ENCODE data around the gene CREM. TPM values are rescaled to one million over a fixed set of nuclear protein-coding genes. Genes with fewer than 3 reads are reported as not detected.

CREM gene
- total RNA-seq, 2 experiments from 2014 or later: 160 to 164 TPM

DNA sequence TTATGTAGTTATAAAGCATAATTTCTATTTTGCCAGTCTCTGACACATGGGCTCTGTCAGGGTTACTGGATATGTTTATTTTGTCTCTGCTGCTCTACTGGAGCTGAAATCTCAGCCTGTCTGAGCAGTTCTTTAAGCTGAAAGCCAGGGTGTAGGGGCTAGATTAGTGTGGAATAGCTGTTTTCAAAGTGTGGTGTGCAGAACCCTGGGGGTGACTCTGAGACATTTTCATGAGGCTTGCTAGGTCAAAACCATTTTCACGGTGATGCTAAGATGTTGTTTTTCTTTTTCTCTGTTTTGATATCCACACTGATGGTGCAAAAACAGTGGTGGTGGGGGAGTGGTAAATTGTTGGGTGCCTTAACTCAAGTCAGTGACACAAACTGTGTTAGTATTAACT lies 45.5 kb downstream of the CREM start:
- peaks cover 5% of the 10 kb centered on the region for H3K36me3 Mint-ChIP-seq
- H3K27ac Mint-ChIP-seq: no peak overlapping the region
- H3K9me3 Mint-ChIP-seq: peaks cover 9% of the 10 kb centered on the region
- H3K4me3 Mint-ChIP-seq: no peak overlapping the region
- ChIA-PET POLR2A (interaction anchor here (0.7 to 1.9 kb wide), 2 partner anchors 22 to 24 kb away, joined by 3 to 7 read pairs; no protein-coding TSS in a partner anchor), CTCF (interaction anchor here (1.0 to 2.1 kb wide), 2 partner anchors 13 to 24 kb away, joined by 3 to 6 read pairs; no protein-coding TSS in a partner anchor)
- no peak for DNase-seq
- peaks cover 9% of the 10 kb centered on the region for H3K4me1 Mint-ChIP-seq (ENCODE audit: low read depth)
- no peaks in the 10 kb centered on the region for H3K27me3 Mint-ChIP-seq
- intact Hi-C loops (cut with micrococcal nuclease): no loop called here

DNA sequence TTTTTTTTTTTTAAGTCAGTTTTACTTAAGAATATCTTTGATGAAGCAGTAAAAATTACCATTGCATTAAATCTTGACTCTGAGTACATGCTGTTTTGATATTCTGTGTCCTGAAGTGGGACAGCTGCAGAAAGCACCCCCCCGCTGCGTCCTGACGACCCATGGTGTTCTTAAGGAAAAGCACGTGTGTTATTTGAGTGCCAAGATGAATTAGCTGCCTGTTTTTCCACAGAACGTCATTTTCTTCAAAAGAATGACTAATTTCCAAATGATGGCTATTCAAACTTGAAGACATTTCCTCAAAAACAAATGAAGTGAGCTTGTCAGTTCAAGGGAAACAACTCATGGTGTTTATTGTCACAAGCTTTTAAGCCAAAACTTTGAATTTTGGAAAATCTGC lies 45.9 kb downstream of the CREM start:
- ChIA-PET CTCF (interaction anchor here (1.7 to 2.1 kb wide), 2 partner anchors 23 kb away, joined by 6 read pairs; no protein-coding TSS in a partner anchor), POLR2A (interaction anchor here (1.9 kb wide), 1 partner anchor 23 kb away, joined by 7 read pairs; no protein-coding TSS in a partner anchor)
- no peak for DNase-seq
- Mint-ChIP-seq H3K4me3 (no peak overlapping the region), H3K27ac (no peak overlapping the region), H3K4me1 (ENCODE audit: low read depth) (peaks cover 9% of the 10 kb centered on the region), H3K9me3 (peaks cover 7% of the 10 kb centered on the region), H3K36me3 (peaks cover 5% of the 10 kb centered on the region), H3K27me3 (no peaks in the 10 kb centered on the region)
- intact Hi-C loops (cut with micrococcal nuclease): no loop called here

DNA sequence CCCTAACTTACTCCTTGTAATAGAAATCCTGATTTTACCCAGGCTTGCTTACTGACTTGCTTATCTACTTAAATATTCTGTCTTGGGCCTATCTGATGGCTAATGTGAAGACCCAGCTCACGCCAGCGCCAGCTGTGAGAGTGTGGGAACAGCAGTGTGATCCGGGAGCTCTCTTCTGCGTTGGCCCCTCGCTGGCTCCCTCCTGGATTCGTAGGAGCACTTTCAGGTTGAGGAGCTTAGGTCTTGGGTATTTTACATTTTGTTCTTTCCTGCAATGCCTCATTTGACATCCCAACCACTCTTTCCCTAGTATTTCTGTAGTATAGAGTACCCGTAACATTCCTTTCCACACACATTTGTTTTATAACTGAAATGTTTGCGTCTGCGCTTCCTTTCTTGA lies 51.7 kb downstream of the CREM start:
- H3K36me3 Mint-ChIP-seq: peaks cover 9% of the 10 kb centered on the region
- H3K9me3 Mint-ChIP-seq: no peaks in the 10 kb centered on the region
- H3K27me3 Mint-ChIP-seq: no peaks in the 10 kb centered on the region
- ChIA-PET POLR2A (no interaction called here), CTCF (interaction anchor here (0.6 kb wide), 1 partner anchor 18 kb away, joined by 3 read pairs; no protein-coding TSS in a partner anchor)
- no peaks in the 10 kb centered on the region for H3K4me1 Mint-ChIP-seq (ENCODE audit: low read depth)
- no peak for DNase-seq
- no peak overlapping the region for H3K27ac Mint-ChIP-seq
- no peak overlapping the region for H3K4me3 Mint-ChIP-seq
- intact Hi-C loops (cut with micrococcal nuclease): no loop called here

DNA sequence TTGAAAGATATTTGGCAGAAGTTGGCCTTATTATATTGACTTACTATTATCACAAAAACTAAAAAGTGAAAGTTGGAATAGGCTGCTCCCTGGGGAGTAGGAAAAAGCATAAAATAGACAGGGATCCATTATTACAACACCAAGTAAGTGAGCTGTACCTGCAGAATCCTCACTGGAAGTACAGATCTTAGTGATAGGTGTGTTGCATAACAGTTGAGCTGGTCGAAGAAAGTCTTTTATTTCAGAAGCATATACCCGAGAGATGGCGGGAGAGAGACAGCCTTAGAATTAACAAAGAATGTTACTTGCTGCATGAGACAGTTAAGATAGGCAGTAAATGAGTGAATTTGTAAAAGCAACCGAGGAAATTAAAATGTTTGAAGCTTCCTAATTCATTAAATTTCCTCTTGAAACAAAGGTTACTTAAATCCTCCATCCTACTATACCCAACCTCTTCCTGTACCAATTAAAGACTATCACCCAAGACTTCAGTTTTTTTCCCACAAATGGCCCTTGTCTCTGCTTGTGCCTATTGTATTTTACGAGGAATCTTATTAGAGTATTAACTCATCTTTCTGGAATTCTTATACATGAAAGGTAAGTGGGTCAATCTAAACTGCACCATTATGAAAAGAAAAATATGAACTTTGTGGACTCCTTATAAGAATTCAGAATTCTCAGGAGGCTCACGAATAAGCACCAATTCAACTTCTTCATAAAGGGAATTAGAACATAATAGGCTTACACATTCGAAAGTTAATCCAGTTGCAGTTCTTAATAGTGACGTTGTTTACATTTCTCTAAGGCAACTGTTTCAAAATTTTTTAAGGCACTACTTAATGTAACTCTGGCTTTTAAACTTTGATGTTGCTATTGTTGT lies 56.2 kb downstream of the CREM start:
- Mint-ChIP-seq H3K36me3 (peaks cover 9% of the 10 kb centered on the region), H3K27me3 (no peaks in the 10 kb centered on the region), H3K4me1 (ENCODE audit: low read depth) (peaks cover 4% of the 10 kb centered on the region), H3K27ac (no peak overlapping the region), H3K9me3 (no peaks in the 10 kb centered on the region), H3K4me3 (no peak overlapping the region)
- POLR2A ChIA-PET: no interaction called here
- CTCF ChIA-PET: interaction anchor here (1.0 to 4.5 kb wide), 3 partner anchors 13 to 33 kb away, joined by 3 to 20 read pairs (median 3); no protein-coding TSS in a partner anchor
- intact Hi-C loops (cut with micrococcal nuclease): no loop called here
- no peak for DNase-seq

DNA sequence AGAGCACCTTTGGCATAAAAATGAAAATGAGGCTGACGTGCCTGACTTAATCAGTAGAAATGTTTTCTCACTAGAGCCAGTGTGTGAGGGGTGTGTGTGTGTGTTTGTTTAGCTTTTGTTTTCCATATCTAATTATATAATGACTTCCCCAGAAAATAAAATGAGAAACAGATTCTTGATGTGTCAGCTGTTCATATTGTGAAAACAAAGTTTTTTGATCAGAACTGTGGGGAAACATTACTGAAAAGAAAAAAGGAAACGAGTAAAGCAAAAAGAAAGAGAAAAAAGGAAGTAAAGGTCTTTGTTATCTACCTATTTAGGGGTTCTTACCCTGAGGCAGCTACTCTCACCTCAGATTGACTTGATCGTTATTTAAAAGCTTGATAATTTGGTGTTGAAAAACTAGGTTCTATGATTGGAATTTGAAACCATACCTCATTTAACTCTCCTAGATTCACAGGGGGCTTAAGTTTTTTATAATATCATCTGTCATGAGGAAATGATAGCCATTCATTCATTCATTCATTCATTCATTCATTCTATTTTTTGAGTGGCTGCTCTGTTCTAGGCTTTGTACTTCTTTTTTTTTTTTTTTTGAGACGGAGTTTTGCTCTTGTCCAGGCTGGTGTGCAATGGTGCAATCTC lies 58.0 kb downstream of the CREM start:
- intact Hi-C loops (cut with micrococcal nuclease): no loop called here
- CTCF ChIA-PET: interaction anchor here (1.0 to 1.2 kb wide), 2 partner anchors 31 to 58 kb away, joined by 3 to 4 read pairs; partner anchors contain the start of gene CREM
- DNase-seq: no peak
- Mint-ChIP-seq H3K4me3 (no peak overlapping the region), H3K27ac (no peak overlapping the region), H3K4me1 (ENCODE audit: low read depth) (peaks cover 4% of the 10 kb centered on the region), H3K27me3 (no peaks in the 10 kb centered on the region), H3K36me3 (peaks cover 7% of the 10 kb centered on the region), H3K9me3 (no peaks in the 10 kb centered on the region)
- POLR2A ChIA-PET: no interaction called here

DNA sequence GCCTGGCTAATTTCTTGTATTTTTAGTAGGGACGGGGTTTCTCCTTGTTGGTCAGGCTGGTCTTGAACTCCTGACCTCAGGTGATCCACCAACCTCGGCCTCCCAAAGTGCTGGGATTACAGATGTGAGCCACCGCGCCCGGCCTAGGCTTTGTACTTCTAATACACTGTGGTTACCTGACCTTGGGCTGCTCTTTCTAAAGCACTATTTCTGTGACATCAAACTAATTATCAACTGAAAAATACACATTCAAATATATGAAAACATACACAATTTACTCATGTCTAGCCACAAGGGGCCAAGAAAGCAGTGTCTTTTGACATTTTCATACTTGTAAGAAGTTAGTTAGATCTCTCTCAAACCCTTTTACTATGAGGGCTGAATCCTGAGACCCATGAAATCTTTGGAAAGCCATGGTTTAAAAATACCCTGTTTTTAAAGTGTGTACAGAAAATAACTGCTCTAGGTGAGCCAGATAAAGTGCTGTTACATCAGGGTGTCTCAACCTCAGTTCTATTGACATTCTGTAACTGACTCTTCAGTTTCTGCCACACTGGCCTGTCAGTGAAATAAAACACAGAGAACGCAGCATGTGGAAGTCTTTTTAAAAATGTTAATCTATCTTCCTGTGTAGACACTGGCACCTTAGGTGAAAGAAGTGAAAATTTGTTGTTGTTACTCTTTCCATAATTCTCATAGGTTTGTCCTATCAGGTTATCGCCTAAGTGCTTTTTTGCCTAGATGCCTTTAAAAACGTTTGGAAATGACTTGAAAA lies 58.8 kb downstream of the CREM start:
- no peak overlapping the region for H3K27ac Mint-ChIP-seq
- CTCF ChIA-PET: interaction anchor here (0.9 to 1.9 kb wide), 3 partner anchors 10 to 32 kb away, joined by 3 to 6 read pairs (median 3); no protein-coding TSS in a partner anchor

DNA sequence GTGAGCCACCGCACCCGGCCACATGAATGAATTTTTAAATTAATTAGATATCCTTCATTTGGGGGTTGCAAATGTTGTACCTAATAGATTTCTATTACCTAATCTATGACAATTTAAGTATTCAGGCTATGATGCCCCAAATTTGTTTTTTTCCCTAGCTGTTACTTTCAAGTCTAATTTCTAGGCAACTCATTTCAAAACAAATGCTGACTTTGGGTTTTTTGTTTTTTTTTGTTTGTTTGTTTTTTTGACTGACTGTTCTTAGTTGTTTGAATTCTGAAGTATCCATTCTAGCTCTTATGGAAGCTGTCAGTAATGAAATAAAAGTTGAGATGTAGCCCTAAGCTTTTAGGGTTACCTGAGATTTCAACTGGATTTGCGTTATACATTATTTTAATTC lies 62.3 kb downstream of the CREM start:
- ChIA-PET CTCF (no interaction called here), POLR2A (interaction anchor here (0.7 kb wide), 1 partner anchor 115 kb away, joined by 4 read pairs; no protein-coding TSS in a partner anchor)
- H3K4me1 Mint-ChIP-seq (ENCODE audit: low read depth): peaks cover 20% of the 10 kb centered on the region
- no peaks in the 10 kb centered on the region for H3K9me3 Mint-ChIP-seq
- H3K4me3 Mint-ChIP-seq: no peak overlapping the region
- intact Hi-C loops (cut with micrococcal nuclease): no loop called here
- no peak for DNase-seq
- no peak overlapping the region for H3K27ac Mint-ChIP-seq
- no peaks in the 10 kb centered on the region for H3K27me3 Mint-ChIP-seq
- H3K36me3 Mint-ChIP-seq: peaks cover 4% of the 10 kb centered on the region

More for the DNA sequence above, 58.8 kb downstream of the CREM start:
- Mint-ChIP-seq H3K4me3 (no peak overlapping the region), H3K27me3 (no peaks in the 10 kb centered on the region), H3K9me3 (no peaks in the 10 kb centered on the region), H3K36me3 (peaks cover 7% of the 10 kb centered on the region), H3K4me1 (ENCODE audit: low read depth) (peaks cover 4% of the 10 kb centered on the region)
- POLR2A ChIA-PET: no interaction called here
- intact Hi-C loops (cut with micrococcal nuclease): no loop called here
- DNase-seq: no peak

DNA sequence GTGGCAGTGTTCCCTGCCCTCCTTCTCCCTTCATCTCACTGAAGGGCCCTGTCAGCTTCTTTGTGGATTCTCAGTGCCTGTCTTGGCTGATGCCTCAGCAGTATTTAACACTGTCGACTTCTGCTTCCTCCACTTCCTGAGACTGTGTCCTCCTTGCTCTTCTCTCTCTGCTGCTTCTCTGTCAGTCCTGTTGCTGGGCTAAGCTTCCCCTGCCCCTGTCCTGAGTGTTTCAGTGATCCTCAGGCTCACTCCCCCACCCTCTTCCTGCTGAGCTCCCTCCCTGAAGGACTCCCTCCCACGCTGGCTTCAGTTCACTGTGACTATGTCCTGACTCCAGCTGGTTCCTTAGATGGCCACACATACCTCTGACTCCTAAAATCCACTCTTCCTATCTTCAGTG lies 64.9 kb downstream of the CREM start:
- H3K9me3 Mint-ChIP-seq: no peaks in the 10 kb centered on the region
- H3K4me1 Mint-ChIP-seq (ENCODE audit: low read depth): peaks cover 31% of the 10 kb centered on the region
- ChIA-PET CTCF (interaction anchor here (2.2 kb wide), 1 partner anchor 65 kb away, joined by 5 read pairs; no protein-coding TSS in a partner anchor), POLR2A (interaction anchor here (1.2 kb wide), 1 partner anchor 42 kb away, joined by 3 read pairs; no protein-coding TSS in a partner anchor)
- no peaks in the 10 kb centered on the region for H3K27me3 Mint-ChIP-seq
- H3K36me3 Mint-ChIP-seq: peaks cover 7% of the 10 kb centered on the region
- intact Hi-C loops (cut with micrococcal nuclease): no loop called here
- no peak for DNase-seq
- H3K27ac Mint-ChIP-seq: no peak overlapping the region
- H3K4me3 Mint-ChIP-seq: no peak overlapping the region

DNA sequence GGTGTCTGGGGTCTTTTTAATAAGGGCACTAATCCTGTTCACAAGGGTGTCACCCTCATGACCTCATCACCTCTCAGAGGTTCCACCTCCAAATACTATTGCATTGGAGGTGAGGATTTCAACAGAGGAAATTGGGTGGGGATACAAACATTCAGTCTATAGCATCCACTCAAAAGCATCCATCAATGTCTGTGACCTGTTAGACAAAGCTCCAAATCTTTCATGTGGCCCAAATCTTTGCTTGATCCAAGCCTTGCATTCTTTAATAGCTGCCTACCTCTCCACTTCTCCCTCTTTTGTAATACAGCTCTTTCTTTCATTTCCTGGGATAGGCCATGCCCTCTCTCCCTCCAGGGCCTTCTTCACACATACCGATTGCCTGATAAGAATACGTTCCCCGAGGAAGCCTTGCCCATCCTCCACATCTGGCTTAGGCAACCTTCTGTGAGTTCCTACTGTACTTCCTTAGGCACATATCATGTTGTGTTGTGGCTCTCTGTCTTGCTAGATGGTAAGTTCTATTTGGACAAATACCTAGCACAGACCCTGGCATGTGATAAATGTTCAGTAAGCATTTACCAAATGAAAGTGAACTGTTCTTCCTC lies 66.1 kb downstream of the CREM start:
- Mint-ChIP-seq H3K27ac (peak overlapping the region; percentile 50), H3K27me3 (no peaks in the 10 kb centered on the region), H3K36me3 (peaks cover 9% of the 10 kb centered on the region), H3K4me3 (no peak overlapping the region), H3K4me1 (ENCODE audit: low read depth) (peaks cover 33% of the 10 kb centered on the region), H3K9me3 (no peaks in the 10 kb centered on the region)
- ChIA-PET POLR2A (no interaction called here), CTCF (interaction anchor here (2.2 kb wide), 1 partner anchor 66 kb away, joined by 5 read pairs; no protein-coding TSS in a partner anchor)
- no peak for DNase-seq
- intact Hi-C loops (cut with micrococcal nuclease): no loop called here

DNA sequence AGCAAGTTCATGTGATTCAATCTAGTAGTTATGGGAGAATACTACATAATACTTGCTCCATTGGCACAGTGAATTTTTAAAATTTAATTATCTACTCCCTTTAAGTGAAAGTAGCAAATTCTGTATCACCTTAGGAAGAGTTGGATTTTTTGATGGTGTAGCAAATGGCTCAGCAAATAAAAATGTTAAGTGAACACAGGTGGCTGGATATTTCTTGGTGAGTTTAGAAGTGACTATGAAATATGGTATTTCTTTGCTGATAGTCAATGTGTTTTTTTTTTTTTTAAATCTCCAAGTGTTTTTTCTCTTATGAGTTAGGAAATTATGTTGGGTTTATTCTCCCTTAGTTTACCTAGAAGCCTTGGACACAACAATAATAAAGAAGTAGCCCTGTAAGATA lies 67.8 kb downstream of the CREM start:
- intact Hi-C loops (cut with micrococcal nuclease): loop anchor here (2.0 kb wide), 1 partner anchor 248 kb away; no protein-coding TSS in a partner anchor
- H3K4me1 Mint-ChIP-seq (ENCODE audit: low read depth): peaks cover 39% of the 10 kb centered on the region
- ChIA-PET CTCF (interaction anchor here (1.3 to 4.4 kb wide), 8 partner anchors 8 to 103 kb away, joined by 3 to 223 read pairs (median 22); partner anchors contain the start of gene CREM), POLR2A (interaction anchor here (1.2 to 2.9 kb wide), 11 partner anchors 11 to 201 kb away, joined by 3 to 154 read pairs (median 16); partner anchors contain the start of genes CREM and CUL2)
- H3K9me3 Mint-ChIP-seq: no peaks in the 10 kb centered on the region
- peak overlapping the region; percentile 100 for H3K27ac Mint-ChIP-seq
- DNase-seq: no peak
- H3K4me3 Mint-ChIP-seq: no peak overlapping the region
- H3K27me3 Mint-ChIP-seq: no peaks in the 10 kb centered on the region
- peaks cover 13% of the 10 kb centered on the region for H3K36me3 Mint-ChIP-seq

DNA sequence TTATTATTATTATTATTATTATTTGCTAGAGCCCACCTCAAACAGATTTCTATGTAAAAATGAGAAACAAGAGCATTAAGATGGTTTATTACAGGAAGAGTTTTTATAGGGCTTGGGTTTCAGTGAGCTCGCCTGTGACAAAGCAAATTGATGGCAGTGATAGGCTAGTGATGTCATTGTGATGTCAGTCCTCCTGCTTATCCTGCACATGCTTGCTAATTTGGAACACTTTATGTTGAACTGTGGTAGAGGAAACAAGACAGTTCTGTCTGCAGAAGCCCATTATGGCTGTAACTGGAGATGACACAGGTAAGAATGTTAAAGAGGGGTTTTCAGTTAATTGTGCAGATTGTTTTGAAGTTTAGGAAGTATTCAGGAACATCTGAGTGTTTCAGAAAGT lies 68.3 kb downstream of the CREM start:
- H3K27me3 Mint-ChIP-seq: no peaks in the 10 kb centered on the region
- H3K4me3 Mint-ChIP-seq: peak overlapping the region; percentile 91
- intact Hi-C loops (cut with micrococcal nuclease): loop anchor here (1.0 to 2.0 kb wide), 7 partner anchors 23 to 248 kb away; partner anchors contain the start of gene CREM
- no peaks in the 10 kb centered on the region for H3K9me3 Mint-ChIP-seq
- ChIA-PET POLR2A (interaction anchor here (1.1 to 2.9 kb wide), 14 partner anchors 10 to 201 kb away, joined by 3 to 154 read pairs (median 14); partner anchors contain the start of genes CREM and CUL2), CTCF (interaction anchor here (1.0 to 4.4 kb wide), 14 partner anchors 8 to 200 kb away, joined by 3 to 223 read pairs (median 14); partner anchors contain the start of gene CREM)
- DNase-seq: peak; percentile 67
- peaks cover 39% of the 10 kb centered on the region for H3K4me1 Mint-ChIP-seq (ENCODE audit: low read depth)
- H3K36me3 Mint-ChIP-seq: peaks cover 13% of the 10 kb centered on the region
- H3K27ac Mint-ChIP-seq: peak overlapping the region; percentile 100

Data from activated CD4-positive, alpha-beta memory T cell treated with anti-CD3 and anti-CD28 coated beads for 36 hours (primary cell).